HepG2 (cell line): ENCODE data around the gene TARS3. TPM values are rescaled to one million over a fixed set of nuclear protein-coding genes. Genes with fewer than 3 reads are reported as not detected.

Experiments used
- BCL6 ChIP-seq: IDR thresholded peaks from 2 replicates; pipeline ENCODE4 v1.6.1; 2016; ENCODE audit warnings: missing genetic modification reagents, missing compliant biosample characterization
- BRD4 ChIP-seq: sonication (generic); formaldehyde crosslinking; IDR thresholded peaks from 2 replicates; pipeline ENCODE4 v1.4.0; 2020; ENCODE audit warnings: missing genetic modification reagents
- CTCF ChIP-seq: sonication (generic); formaldehyde crosslinking; IDR thresholded peaks from 2 replicates; pipeline ENCODE4 v1.5.0; 2020; ENCODE audit warnings: mild to moderate bottlenecking, missing genetic modification reagents, moderate library complexity
- FIP1L1 ChIP-seq: fragments of 200-400 bp; formaldehyde crosslinking; IDR thresholded peaks from 2 replicates; pipeline ENCODE4 v1.6.1; 2018; ENCODE audit warnings: low read depth, mild to moderate bottlenecking, low read length, moderate library complexity, borderline replicate concordance; ENCODE audit not compliant: insufficient read depth
- GATA4 ChIP-seq: sonication (generic); IDR thresholded peaks from 2 replicates; pipeline ENCODE4 v1.6.1; 2016; ENCODE audit warnings: antibody characterized with exemption, low read depth, borderline replicate concordance
- GFI1 ChIP-seq: sonication (generic); formaldehyde crosslinking; IDR thresholded peaks from 2 replicates; pipeline ENCODE4 v1.5.0; 2020; ENCODE audit warnings: missing genetic modification reagents, mild to moderate bottlenecking, borderline replicate concordance
- GTF3A ChIP-seq: sonication (generic); formaldehyde crosslinking; conservative IDR thresholded peaks from 2 replicates; pipeline ENCODE4 v1.4.0; 2020; ENCODE audit warnings: mild to moderate bottlenecking, missing genetic modification reagents
- HNRNPLL ChIP-seq: fragments of 200-400 bp; formaldehyde crosslinking; IDR thresholded peaks from 2 replicates; pipeline ENCODE4 v1.6.1; 2017; ENCODE audit warnings: mild to moderate bottlenecking, low read depth, low read length; ENCODE audit not compliant: poor library complexity, severe bottlenecking
- JDP2 ChIP-seq: sonication (generic); formaldehyde crosslinking; IDR thresholded peaks from 2 replicates; pipeline ENCODE4 v1.8.1; 2022; ENCODE audit warnings: missing genetic modification reagents, borderline replicate concordance
- JUN ChIP-seq: sonication (generic); formaldehyde crosslinking; IDR thresholded peaks from 2 replicates; pipeline ENCODE4 v1.4.0; 2020; ENCODE audit warnings: mild to moderate bottlenecking, missing genetic modification reagents
- MAFK ChIP-seq, 2 experiments: IDR thresholded peaks in 1 of 2; conservative IDR thresholded peaks in 1 of 2; 2 replicates each; pipeline ENCODE4 v1.6.1; 2011; ENCODE audit warnings: improper control_type of control experiment in 2 of 2, low read length in 2 of 2
- NR2C2 ChIP-seq: sonication (generic); formaldehyde crosslinking; IDR thresholded peaks from 2 replicates; pipeline ENCODE4 v1.4.0; 2020; ENCODE audit warnings: missing genetic modification reagents, mild to moderate bottlenecking, moderate library complexity, borderline replicate concordance
- PATZ1 ChIP-seq: sonication (generic); formaldehyde crosslinking; IDR thresholded peaks from 2 replicates; pipeline ENCODE4 v1.4.0; 2020; ENCODE audit warnings: missing genetic modification reagents
- SALL1 ChIP-seq: sonication (generic); formaldehyde crosslinking; IDR thresholded peaks from 2 replicates; pipeline ENCODE4 v1.8.0; 2022; ENCODE audit warnings: mild to moderate bottlenecking, missing genetic modification reagents
- ZBTB14 ChIP-seq: sonication (generic); formaldehyde crosslinking; IDR thresholded peaks from 2 replicates; pipeline ENCODE4 v1.4.0; 2020; ENCODE audit warnings: missing genetic modification reagents
- ZBTB33 ChIP-seq: sonication (generic); formaldehyde crosslinking; IDR thresholded peaks from 2 replicates; pipeline ENCODE4 v1.4.0; 2020; ENCODE audit warnings: missing genetic modification reagents
- ZNF737 ChIP-seq: sonication (generic); formaldehyde crosslinking; IDR thresholded peaks from 2 replicates; pipeline ENCODE4 v1.5.0; 2020; ENCODE audit warnings: missing genetic modification reagents, mild to moderate bottlenecking, borderline replicate concordance
- ZNF770 ChIP-seq: sonication (generic); formaldehyde crosslinking; IDR thresholded peaks from 2 replicates; pipeline ENCODE4 v1.5.0; 2020; ENCODE audit warnings: mild to moderate bottlenecking, missing genetic modification reagents
- ZNF776 ChIP-seq: sonication (generic); formaldehyde crosslinking; IDR thresholded peaks from 2 replicates; pipeline ENCODE4 v1.4.0; 2020; ENCODE audit warnings: mild to moderate bottlenecking, missing genetic modification reagents
- polyA plus RNA-seq, 8 experiments: library from polyadenylated mRNA; depleted of rRNA in 3 of 8; stranded (reverse) in 7 of 8; unstranded in 1 of 8; fragments of >200 nt; fragmentation: Illumina TruSeq in 4 of 8; extraction: Trizol in 4 of 8; gene quantifications; 2 replicates each; pipeline versions ENCODE4 v1.2.1 to v1.2.3, GENCODE V29; 2011 to 2016; ENCODE audit warnings: low read depth in 4 of 8, missing spikeins in 1 of 8, mixed read lengths in 1 of 8; ENCODE audit not compliant: insufficient read depth in 1 of 8
- total RNA-seq, 5 experiments: library from RNA; depleted of rRNA; stranded (reverse); fragments of >200 nt; fragmentation: Illumina TruSeq; extraction: Trizol; gene quantifications; 2 replicates each; pipeline ENCODE4 v1.2.3, GENCODE V29; 2016; ENCODE audit warnings: low read depth in 1 of 5

The TARS3 gene
- total and polyA plus RNA-seq, 2 of the 13 experiments (the other 11 are each of a cell fraction or from before 2014, with no cell fraction given) = 4.1 to 11.7 TPM

- peak; percentile 45; the same call in 1 of the 2 replicates for TF ChIP-seq ZBTB14
- TF ChIP-seq PATZ1 (CRISPR knock-in tag) = peak; percentile 49; the same call in 1 of the 2 replicates
- peak; percentile 59; the same call in 1 of the 2 replicates for TF ChIP-seq GATA4
- no peak for TF ChIP-seq MAFK (conservative IDR thresholded peaks at IDR 0.05 in 1 of 2, IDR thresholded peaks at IDR 0.05 in 1 of 2; ENCODE audit: low read length in 2 of 2)
- no peak for TF ChIP-seq GTF3A (CRISPR knock-in tag)
- TF ChIP-seq NR2C2 = 0 out of 2 replicates have a peak, but pooled peaks have one; percentile 44
- peak; percentile 58 for TF ChIP-seq CTCF
- TF ChIP-seq ZNF770 (CRISPR knock-in tag) = peak; percentile 99
- peak; percentile 14; the same call in 1 of the 2 replicates for TF ChIP-seq BCL6
- TF ChIP-seq JDP2 (CRISPR knock-in tag) = no peak
- TF ChIP-seq BRD4 (CRISPR knock-in tag) = peak; percentile 89
- TF ChIP-seq ZNF776 (CRISPR knock-in tag) = peak; percentile 87; the same call in 1 of the 2 replicates
- TF ChIP-seq HNRNPLL = peak; percentile 93
- TF ChIP-seq SALL1 (CRISPR knock-in tag) = peak; percentile 94
- no peak for TF ChIP-seq ZNF737 (CRISPR knock-in tag)
- no peak for TF ChIP-seq FIP1L1
- peak; percentile 65; the same call in 1 of the 2 replicates for TF ChIP-seq JUN (CRISPR knock-in tag)
- TF ChIP-seq ZBTB33 = peak; percentile 24; the same call in 1 of the 2 replicates
- TF ChIP-seq GFI1 = peak; percentile 75; the same call in 1 of the 2 replicates
Observed at GRCh38 chr15:101723874-101724674, at the start of gene TARS3 (continued).
